Erythroblast (primary cell): ENCODE results near the gene SHOX.
"Not testable (repeated sequence)": the region's sequence is repeated elsewhere in the genome, so short reads cannot be mapped to it uniquely, and the experiment has no call there.

Source experiments
- DNase-seq, 2 experiments: peaks; one replicate each; lab custom pipeline; 2025; lab: John Stamatoyannopoulos, UW
- GATA1 ChIP-seq: IDR thresholded peaks from 2 replicates; pipeline ENCODE4 v1.6.1; 2011; ENCODE audit warnings: low read depth, mild to moderate bottlenecking, control low read depth, low read length, moderate library complexity
- POLR2A ChIP-seq: IDR thresholded peaks from 2 replicates; pipeline ENCODE4 v1.6.1; 2011; ENCODE audit warnings: mild to moderate bottlenecking, low read length

The SHOX gene

DNA sequence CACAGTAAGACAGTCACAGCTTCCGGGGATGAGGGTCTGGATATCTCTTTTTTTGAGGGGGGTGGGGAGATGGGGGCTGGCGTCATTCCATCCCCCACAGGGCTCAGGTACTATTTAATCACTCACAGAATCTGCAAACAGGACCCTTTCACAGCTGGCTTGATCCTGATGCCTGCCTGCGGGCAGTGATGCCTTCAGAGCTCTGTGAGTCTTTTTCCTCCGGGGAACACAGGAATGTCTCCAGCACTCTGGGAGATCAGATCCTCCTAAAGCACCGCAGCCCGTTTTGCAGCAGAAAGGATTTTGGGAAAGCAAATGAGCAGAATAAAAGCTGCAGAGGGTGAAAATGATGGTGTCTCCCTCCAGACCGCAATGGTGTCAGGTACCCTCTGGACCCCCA lies 13.2 kb upstream of the SHOX start:
- no peak for DNase-seq
- no peak for TF ChIP-seq POLR2A
- no peak for TF ChIP-seq GATA1

DNA sequence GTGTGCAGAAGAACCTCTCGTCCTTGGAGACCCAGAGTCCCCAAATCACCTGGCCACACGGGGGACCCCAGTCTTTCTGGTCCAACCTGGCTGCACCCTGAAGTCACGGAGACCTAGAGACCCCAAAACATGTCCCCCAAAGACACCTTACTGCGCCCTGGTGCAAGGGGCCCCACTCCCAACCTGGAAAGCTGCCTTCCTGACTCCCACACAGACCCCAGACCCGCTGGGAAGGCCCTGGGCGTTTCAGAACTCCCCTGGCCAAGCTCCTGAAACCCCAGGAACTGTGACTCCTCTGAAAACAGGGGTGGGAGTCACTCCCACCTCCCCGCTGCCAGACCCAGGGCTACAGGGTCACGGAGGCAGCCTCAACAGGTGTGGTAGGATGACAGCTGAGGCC lies 12.7 kb upstream of the SHOX start:
- DNase-seq: no peak
- TF ChIP-seq GATA1 (no peak), POLR2A (no peak)

DNA sequence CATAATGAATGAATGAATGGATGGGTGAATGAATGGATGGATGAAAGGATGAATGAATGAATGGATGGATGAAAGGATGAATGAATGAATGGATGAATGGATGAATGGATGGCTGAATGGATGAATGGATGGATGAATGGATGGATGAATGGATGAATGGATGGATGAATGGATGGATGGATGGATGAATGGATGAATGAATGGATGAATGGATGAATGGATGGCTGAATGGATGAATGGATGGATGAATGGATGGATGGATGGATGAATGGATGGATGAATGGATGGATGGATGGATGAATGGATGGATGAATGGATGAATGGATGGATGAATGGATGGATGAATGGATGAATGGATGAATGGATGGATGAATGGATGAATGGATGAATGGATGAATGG lies 12.3 kb upstream of the SHOX start:
- DNase-seq: not testable (repeated sequence)

DNA sequence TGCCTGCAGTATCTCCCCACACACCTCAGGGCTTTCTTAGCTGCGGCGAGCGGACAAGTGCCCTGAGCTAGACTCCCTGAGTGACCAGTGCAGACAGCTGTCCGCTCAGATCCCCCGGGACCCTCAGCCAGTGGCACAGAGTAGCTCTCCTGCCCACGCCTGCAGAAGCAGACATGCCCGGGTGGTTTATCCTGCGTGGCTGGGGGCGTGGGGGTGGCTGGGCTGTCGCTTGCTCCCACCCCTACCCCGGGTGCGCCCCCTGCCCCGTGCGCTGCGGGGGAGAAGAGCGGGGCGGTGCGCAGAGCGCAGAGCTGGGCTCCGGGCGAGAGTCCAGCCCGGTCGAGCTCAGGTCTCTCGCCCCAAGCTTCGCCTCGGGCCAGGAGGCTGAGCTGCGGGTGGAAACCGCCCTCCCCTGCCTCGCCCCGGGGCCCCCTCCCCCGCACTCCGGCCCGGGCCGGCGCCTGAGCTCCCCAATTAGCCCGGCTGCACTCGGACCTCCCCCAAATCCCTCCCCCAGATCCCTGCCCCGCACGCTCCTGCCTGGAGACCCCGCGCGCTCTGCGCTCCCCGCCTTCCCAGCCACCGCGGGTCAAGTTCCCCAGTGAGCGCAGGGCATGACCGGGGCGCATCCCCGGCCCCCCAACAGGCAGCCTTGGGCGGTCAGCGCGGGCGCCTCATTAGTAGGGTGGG lies 11.7 kb upstream of the SHOX start:
- DNase-seq: no peak
- TF ChIP-seq POLR2A (no peak), GATA1 (no peak)

DNA sequence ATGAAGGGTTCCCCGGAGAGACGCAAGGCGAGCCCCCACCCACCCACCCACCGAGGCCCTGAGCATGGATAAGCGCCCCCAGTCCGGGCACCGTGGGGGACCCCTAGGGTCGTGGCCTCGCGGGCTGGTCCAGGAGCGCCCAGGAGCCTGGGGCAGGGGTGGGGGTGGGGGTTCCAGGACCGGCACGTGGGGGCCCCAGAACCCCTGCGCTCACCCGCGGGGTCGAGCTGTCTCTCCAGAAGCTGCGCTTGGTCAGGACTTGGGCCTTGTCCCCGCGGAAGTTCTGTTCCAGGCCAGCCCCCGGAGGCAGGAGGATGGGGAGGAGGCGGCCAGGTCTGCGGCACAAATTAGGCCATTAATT lies 11.2 kb upstream of the SHOX start:
- TF ChIP-seq POLR2A: no peak
- no peak for TF ChIP-seq GATA1

DNA sequence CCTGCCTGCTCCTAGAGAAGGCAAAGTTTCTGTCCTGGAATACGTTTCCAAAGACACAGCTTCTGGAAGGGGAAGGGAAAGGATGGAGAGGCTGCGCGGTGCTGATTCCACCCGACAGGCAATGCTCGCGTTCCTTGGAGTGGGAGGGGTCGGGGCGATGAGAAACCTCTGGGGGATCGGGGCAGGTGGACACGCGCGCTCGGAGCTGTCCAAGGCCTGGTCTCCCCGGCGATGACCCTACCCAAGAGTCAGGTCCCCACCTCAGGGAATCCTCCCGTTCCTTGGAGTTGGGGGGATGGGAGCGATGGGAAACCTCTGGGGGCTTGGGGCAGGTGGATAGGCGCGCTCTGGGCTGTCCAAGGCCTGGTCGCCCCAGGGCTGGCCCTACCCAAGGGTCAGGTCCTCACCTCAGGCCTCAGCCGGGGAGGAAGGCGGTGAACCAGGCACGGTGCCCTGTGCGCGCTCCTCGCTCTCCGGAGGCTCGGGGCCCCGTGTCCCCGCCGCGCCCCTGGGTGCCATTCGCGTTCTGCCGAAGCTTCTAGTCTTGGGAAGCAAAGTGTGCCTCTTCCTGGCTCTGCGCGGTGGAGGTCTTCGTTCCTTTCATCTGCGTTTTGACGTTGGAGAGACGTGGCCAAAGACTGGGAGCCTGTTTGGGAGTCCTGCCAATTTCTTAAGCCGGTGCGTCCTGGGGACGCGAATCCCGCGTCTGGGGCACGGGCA lies 10.6 kb upstream of the SHOX start:
- no peak for DNase-seq

More for the DNA sequence above, 11.2 kb upstream of the SHOX start:
- DNase-seq: no peak

DNA sequence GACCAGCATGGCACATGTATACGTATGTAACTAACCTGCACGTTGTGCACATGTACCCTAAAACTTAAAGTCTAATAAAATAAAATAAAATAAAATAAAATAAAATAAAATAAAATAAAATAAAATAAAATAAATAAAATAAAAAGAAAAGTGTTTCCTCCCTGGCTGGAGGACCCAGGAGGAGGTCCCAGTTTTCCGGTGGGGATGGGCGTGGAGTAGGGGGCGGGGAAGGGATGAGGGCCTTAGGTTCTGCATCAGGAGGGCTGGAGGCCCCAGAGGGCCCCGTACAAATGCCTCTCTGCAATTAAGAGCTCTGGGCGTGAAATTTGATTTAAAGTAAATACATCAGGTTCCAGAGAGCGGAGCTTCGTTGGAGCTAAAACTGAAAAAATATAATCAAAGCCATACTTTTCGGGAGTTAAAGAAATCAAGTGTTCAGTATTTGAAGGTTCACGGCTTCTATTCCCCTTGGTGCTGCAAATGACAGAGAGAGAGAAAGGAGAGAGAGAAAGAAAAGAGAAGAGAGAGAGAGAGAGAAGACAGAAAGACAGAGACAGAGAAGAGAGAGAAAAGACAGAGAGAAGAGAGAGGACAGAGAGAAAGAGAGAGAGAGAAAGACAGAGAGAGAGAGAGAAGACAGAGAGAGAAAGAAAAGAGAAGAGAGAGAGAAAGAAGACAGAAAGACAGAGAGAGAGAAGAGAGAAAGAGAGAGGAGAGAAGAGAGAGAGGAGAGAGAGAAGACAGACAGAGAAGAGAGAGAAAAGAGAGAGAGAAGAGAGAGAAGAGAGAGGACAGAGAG lies 8.7 kb upstream of the SHOX start:
- DNase-seq: no peak
- TF ChIP-seq GATA1 (no peak), POLR2A (no peak)

More for the DNA sequence above, 10.6 kb upstream of the SHOX start:
- TF ChIP-seq POLR2A (no peak), GATA1 (no peak)

DNA sequence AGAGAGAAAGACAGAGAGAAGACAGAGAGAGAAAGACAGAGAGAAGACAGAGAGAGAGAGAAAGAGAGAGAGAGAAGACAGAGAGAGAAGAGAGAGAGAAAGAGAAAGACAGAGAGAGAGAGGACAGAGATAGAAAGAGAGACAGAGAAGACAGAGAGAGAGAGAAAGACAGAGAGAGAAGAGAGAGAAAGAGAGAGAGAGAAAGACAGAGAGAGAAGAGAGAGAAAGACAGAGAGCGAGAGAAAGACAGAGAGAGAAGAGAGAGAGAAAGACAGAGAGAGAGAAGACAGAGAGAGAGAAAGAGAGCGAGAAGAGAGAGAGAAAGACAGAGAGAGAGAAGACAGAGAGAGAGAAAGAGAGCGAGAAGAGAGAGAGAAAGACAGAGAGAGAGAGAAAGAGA lies 7.8 kb upstream of the SHOX start:
- DNase-seq: not testable (repeated sequence)

DNA sequence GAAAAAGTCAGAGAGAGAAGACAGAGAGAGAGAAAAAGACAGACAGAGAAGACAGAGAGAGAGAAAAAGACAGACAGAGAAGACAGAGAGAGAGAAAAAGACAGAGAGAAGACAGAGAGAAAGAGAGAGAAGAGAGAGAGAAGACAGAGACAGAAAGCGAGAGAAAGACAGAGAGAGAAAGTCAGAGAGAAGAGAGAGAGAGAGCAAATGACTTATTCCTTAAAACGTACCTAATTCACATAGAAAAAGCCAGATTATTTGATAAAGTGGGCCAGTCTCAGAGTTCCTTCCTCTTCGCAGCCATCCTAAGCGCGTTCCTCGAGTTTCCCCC lies 7.4 kb upstream of the SHOX start:
- no peak for TF ChIP-seq POLR2A
- TF ChIP-seq GATA1: no peak
- no peak for DNase-seq

DNA sequence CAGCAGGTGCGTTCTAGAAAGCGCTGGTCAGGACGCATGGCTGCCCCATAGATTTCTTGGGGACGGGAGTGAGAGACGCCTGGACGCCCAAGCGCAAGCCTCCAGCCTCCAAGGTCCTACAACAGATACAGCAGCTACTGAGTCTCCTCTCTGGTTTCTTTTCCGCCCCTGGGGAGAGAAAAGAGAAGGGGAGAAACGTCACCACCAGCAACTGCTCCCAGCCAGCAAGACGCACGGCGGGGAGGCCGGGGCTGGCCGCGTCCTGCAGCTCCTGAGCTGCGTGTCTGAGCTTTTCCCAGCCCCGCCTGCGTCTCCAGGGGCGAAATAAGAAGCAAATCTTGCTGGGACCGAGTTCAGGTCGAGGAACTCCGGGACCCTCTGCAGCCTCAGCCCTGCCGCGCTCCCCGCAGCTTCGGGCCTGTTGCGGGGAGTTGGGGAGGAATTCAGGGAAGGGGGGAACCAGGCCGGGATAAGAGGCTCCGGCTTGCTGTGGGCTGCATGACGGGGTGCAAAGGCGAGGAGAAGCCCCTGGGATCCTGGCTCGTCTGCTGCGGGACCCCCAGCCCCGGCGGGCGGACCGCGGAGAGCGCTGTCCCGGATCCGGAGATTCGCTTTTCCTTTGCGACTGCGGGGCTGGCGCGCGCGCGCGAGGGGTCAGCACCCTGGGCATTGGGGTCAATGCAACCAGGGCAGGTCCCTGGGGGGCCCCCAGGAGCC lies 6.8 kb upstream of the SHOX start:
- DNase-seq: no peak
- TF ChIP-seq GATA1: no peak
- no peak for TF ChIP-seq POLR2A

DNA sequence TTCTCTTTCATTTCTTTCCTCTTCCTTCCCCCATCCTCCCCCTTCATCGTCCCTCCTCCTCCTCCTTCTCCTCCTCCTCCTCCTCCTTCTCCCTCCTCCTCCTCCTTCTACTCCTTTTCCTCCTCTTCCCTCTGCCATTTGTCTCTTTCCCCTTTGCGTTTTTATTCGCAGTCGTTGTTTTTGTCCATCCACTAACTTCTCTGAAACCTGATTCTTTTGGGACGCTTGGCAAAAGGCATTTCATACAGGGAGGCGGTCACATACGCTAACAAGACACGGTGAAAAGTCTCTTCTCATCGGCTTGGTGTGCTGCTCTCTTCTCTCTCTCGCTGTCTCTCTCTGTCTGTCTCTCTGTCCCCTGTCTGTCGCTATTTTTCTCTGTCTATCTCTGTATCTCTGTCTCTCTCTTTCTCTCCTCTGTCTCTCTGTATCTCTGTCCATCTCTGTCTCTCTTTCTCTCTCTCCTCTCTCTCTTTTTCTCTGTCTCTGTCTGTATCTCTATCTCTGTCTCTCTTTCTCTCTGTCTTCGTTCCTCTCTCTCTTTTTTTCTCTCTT lies 5.4 kb upstream of the SHOX start:
- no peak for DNase-seq
- TF ChIP-seq GATA1: no peak
- TF ChIP-seq POLR2A: no peak

DNA sequence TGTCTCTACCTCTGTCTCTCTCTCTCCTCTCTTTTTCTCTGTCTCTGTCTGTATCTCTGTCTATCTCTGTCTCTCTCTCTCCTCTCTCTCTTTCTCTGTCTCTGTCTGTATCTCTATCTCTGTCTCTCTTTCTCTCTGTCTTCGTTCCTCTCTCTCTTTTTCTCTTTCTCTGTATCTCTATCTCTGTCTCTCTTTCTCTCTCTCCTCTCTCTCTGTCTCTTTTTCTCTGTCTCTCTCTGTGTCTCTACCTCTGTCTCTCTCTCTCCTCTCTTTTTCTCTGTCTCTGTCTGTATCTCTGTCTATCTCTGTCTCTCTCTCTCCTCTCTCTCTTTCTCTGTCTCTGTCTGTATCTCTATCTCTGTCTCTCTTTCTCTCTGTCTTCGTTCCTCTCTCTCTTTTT lies 4.5 kb upstream of the SHOX start:
- not testable (repeated sequence) for DNase-seq

DNA sequence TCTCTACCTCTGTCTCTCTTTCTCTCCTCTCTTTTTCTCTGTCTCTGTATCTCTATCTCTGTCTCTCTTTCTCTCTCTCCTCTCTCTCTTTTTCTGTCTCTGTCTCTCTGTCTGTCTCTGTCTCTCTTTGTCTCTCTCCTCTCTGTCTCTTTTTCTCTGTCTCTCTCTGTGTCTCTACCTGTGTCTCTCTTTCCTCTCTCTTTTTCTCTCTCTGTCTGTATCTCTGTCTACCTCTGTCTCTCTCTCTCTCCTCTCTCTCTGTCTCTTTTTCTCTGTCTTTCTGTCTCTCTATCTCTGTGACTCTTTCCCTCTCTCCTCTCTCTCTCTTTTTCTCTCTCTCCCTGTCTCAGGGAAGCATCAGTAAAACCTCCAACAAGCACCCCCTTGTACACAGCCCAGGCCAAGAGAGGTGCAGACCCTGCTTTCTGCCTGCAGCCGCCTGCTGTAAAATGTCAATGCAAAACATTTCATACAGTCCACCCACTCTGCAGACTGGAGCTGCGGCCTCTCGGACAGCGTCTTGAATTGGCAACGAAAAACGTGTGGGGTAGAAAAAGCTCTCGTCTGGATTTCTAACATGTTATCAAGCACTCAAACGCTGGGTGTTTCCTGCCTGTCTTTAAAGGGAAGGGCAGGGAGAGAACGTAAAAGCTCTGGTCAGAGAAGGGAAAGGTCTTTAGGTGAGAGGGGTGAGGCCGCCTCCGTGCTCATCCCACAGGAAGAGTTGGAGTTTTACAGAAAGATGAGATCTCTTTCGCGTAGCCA lies 3.7 kb upstream of the SHOX start:
- no peak for TF ChIP-seq GATA1
- TF ChIP-seq POLR2A: no peak
- DNase-seq: no peak

DNA sequence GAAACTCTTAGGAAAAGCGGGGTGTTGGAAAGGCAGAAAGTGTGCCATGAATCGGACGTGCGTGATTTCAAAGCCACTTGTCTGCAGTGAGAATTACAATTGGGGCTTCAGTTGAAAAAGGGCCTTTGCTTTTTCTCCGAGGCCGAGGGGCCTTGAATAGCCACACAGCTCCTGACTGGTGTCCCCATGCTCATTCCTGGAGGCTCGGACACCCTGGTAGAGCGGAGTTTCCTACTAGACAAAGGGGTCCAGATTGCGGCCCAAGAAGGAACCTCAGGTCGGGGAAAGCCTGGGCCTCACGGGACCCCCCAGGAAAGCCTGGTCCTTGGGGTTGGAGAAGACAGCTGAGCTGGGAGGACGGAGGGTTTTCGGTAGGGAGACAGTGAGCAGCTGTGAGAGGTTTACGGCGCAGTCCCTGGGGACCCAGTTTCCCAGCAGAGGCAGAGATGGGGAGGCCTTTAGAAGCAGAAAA lies 3.0 kb upstream of the SHOX start:
- no peak for DNase-seq
- TF ChIP-seq GATA1 (no peak), POLR2A (no peak)
